Psoas muscle (tissue), 8 donors: ENCODE results near the gene ST3GAL5. TPM values are rescaled to one million over a fixed set of nuclear protein-coding genes. Genes with fewer than 3 reads are reported as not detected.

Experiments
- ATAC-seq, 4 donors: fragments of 200-7000 bp; cut with Tn5 transposase; one replicate each; pipeline ENCODE4 v1.9.1; 2020; ENCODE audit warnings: moderate library complexity in 3 of 4, mild to moderate bottlenecking in 2 of 4
- DNase-seq, 2 donors: peaks; one replicate each; pipeline ENCODE4 v3.0.0-alpha.2; 2020
- H3K27ac ChIP-seq: fragments of 200-600 bp; one replicate; pipeline ENCODE4 v1.8.0; 2022
- H3K27me3 ChIP-seq, 3 donors: fragments of 200-600 bp in 1 of 3; one replicate each; pipeline versions ENCODE4 v1.6.1 to v1.8.0; 2013 to 2022; ENCODE audit warnings: low read length in 2 of 3, mild to moderate bottlenecking in 2 of 3, moderate library complexity in 1 of 3; ENCODE audit not compliant: insufficient read depth in 3 of 3
- H3K36me3 ChIP-seq, 2 donors: fragments of 200-600 bp in 1 of 2; one replicate each; pipeline versions ENCODE4 v1.6.1 to v1.8.0; 2013 to 2022; ENCODE audit warnings: low read depth in 1 of 2, mild to moderate bottlenecking in 1 of 2, moderate library complexity in 1 of 2; ENCODE audit not compliant: insufficient read depth in 1 of 2
- H3K4me1 ChIP-seq: fragments of 200-600 bp; one replicate; pipeline ENCODE4 v1.8.0; 2022
- H3K4me3 ChIP-seq: fragments of 200-600 bp; one replicate; pipeline ENCODE4 v1.8.0; 2022; ENCODE audit warnings: mild to moderate bottlenecking
- H3K9me3 ChIP-seq: fragments of 200-600 bp; one replicate; pipeline ENCODE4 v1.8.0; 2022
- WGBS, 3 donors: extraction: QIAGEN DNeasy Blood & Tissue Kit; methylation state at CpG; one replicate each; pipeline versions ENCODE4 v1.1.6 to v1.1.7; 2013; 5-methylcytosine and 5-hydroxymethylcytosine counted together
- intact Hi-C, 2 donors: fragments of 100-400 bp; cut with DNase I; formaldehyde crosslinking; loops; one replicate each; pipeline versions ENCODE4 v1.11.0 to v1.14.2; 2022
- polyA plus RNA-seq, 3 donors: library from polyadenylated mRNA; stranded (reverse); fragments of 200-250 nt; gene quantifications; one replicate each; pipeline ENCODE4 v1.2.3, GENCODE V29; 2013
- total RNA-seq, 4 donors: library from RNA; stranded (reverse); fragmentation: NEBNext Ultra II Directional in 2 of 4; extraction: Animal tissue kit (Norgen Biotek cat#: 25700) in 2 of 4; gene quantifications; one replicate each; pipeline versions ENCODE4 v1.2.1 to v1.2.4, GENCODE V29; 2021 to 2023
- TF ChIP-seq, protein P1 (sequence below): fragments of 200-600 bp; IDR thresholded peaks from one replicate; pipeline ENCODE4 v1.8.0; 2022; ENCODE audit warnings: antibody characterized with exemption
- donor health status: healthy with polysubstance abuse.
- donor health status: DM: no; HTN: no; CAD: no; lungs with moderate emphysema.
- donor health status: Bipolar disorder and iron deficiency.
- donor health status: healthy.
- donor health status: DM: yes; HTN: yes; CAD: no.
- donor health status: DM: no; HTN: no; CAD: no.
- donor health status: DM: no; HTN: no; CAD: no.
- donor health status: DM: yes; HTN: yes; CAD: no.

The ST3GAL5 gene
- total and polyA plus RNA-seq, 7 donors: 7.9 to 35.6 (median 14.7) TPM

DNA sequence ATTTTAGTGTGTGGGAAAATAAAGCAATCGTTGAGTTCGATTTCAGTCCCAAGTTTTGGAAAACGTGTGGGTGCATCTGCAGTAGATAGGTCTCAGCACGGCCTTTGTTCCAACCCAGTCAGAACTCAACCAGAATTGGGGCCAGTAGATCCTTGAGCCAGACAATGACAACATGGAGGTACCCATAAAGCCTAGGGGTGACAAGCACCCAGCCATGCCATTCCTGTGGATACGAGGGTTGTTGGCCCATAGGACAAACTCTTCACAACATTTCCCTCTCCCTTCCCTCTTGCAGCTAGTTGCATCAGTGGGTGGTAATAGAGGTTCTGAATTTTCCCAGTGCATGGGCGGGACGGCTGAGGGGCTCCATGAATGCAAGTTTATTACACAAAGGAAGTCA, 60.1 kb downstream of the ST3GAL5 start:
- ATAC-seq: no peak
- Histone ChIP-seq H3K4me1 (peaks cover 3% of the 10 kb centered on the region), H3K36me3 (no peaks in the 10 kb centered on the region), H3K27me3 (no peaks in the 10 kb centered on the region), H3K9me3 (no peaks in the 10 kb centered on the region), H3K27ac (no peak overlapping the region), H3K4me3 (no peak overlapping the region)
- TF ChIP-seq, protein P1, sequence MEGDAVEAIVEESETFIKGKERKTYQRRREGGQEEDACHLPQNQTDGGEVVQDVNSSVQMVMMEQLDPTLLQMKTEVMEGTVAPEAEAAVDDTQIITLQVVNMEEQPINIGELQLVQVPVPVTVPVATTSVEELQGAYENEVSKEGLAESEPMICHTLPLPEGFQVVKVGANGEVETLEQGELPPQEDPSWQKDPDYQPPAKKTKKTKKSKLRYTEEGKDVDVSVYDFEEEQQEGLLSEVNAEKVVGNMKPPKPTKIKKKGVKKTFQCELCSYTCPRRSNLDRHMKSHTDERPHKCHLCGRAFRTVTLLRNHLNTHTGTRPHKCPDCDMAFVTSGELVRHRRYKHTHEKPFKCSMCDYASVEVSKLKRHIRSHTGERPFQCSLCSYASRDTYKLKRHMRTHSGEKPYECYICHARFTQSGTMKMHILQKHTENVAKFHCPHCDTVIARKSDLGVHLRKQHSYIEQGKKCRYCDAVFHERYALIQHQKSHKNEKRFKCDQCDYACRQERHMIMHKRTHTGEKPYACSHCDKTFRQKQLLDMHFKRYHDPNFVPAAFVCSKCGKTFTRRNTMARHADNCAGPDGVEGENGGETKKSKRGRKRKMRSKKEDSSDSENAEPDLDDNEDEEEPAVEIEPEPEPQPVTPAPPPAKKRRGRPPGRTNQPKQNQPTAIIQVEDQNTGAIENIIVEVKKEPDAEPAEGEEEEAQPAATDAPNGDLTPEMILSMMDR: no peak
- WGBS, 3 donors: 81 to 94% (median 83%) methylated on average over 7 of the region's 7 CpGs
- no peak for DNase-seq
- intact Hi-C loops: loop anchor here (5.0 kb wide), 1 partner anchor 59 kb away; the partner anchor contains the start of gene ST3GAL5 (in 2 of the 2)

DNA sequence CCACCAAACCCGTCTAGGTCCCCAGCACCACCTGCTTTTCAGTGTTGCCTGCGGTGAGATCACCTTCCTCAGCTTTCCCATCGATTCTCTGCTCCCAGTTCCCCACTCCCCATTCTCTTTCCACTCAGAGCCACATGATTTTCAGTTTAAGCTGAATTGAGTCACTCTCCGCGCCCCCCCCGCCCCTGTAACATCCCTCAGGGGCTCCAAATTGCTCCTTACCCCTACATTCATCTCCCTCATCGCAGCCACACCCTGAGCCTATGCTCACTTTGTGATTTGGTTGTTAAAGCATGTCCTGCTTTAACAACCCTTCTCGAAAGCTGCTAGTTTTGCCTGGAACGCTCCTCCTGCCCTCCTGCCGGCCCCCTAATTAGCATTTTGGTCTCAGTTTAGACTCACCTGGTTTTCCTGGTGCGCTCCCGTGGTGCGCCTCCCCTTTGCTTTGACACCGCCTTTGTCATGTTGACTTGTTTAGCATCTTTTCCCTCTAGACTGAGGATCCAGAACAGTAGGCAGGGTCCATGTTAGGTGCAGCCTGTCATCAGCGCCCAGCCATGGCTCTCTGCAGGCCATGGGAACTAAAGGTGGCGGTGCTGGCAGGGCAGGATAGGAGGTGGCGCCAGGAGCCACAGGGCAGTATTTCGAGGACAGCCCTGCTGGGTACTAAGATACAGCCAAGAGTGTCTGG, 60.8 kb downstream of the ST3GAL5 start:
- H3K9me3 ChIP-seq: no peaks in the 10 kb centered on the region
- intact Hi-C loops: loop anchor here (1.0 to 5.0 kb wide), 3 partner anchors 59 to 252 kb away; partner anchors contain the start of gene ST3GAL5 (in 2 of the 2)
- H3K27ac ChIP-seq: no peak overlapping the region
- peaks cover 3% of the 10 kb centered on the region for H3K4me1 ChIP-seq
- TF ChIP-seq, protein P1: no peak
- no peaks in the 10 kb centered on the region for H3K27me3 ChIP-seq
- DNase-seq (no peak), ATAC-seq (peak in 2 of 4 donors; percentile 28 to 36)
- H3K36me3 ChIP-seq: no peaks in the 10 kb centered on the region
- H3K4me3 ChIP-seq: peak overlapping the region; percentile 42
- 70 to 80% (median 73%) methylated on average over 18 of the region's 18 CpGs for WGBS, 3 donors

DNA sequence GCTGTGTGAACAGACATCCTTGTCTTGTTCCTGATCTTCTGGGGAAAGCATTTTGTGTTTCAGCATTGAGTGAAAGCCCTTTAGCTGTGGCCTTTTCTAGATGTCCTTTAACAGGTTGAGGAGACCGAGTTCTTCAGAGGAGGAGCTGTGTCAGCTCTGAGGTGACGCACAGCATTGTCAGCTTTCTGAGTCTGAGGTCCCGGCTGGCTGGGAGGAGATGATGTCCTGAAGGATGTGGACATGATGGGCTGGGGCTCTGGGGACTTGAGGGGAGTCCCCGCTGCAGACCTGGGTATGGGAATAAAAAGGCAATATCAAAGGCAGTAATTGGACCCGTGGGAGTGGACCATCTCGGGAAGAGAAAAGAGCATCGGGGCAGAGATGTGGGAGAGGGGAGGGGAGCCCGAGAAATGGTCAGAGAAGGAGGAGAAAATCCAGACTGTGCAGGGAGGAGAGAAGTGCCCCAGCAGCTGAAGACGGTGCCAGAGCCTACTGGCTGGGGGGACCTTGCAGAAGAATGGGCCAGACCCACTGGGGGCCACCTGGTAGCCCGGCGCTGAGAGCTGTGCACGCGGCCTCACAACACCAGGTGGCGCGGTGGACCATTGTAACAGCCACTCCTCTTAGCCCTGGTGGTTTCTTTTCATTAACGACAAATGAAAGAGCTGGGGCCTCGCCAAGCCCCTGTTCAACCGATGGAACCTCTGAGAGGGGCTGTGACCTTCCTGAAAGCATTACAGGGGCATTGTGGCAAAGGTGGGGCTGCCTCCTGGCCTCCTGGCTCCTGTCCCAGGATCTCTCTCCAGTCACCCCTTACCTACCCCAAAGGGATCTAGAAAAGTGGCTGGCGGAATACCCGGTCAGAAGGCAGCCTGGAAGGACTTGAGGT, 61.6 kb downstream of the ST3GAL5 start:
- Histone ChIP-seq H3K9me3 (no peaks in the 10 kb centered on the region), H3K27ac (no peak overlapping the region), H3K27me3 (no peaks in the 10 kb centered on the region), H3K4me1 (peaks cover 3% of the 10 kb centered on the region), H3K4me3 (peak overlapping the region; percentile 42), H3K36me3 (no peaks in the 10 kb centered on the region)
- ATAC-seq (peak; percentile 92 to 98 (median 92)), DNase-seq (peak; percentile 79 to 88)
- TF ChIP-seq, protein P1: peak; percentile 96
- intact Hi-C loops: loop anchor here (1.0 to 5.0 kb wide), 3 partner anchors 60 to 253 kb away; partner anchors contain the start of gene ST3GAL5 (in 2 of the 2)
- 19 to 22% (median 22%) methylated on average over 17 to 20 of the region's 20 CpGs for WGBS, 3 donors

DNA sequence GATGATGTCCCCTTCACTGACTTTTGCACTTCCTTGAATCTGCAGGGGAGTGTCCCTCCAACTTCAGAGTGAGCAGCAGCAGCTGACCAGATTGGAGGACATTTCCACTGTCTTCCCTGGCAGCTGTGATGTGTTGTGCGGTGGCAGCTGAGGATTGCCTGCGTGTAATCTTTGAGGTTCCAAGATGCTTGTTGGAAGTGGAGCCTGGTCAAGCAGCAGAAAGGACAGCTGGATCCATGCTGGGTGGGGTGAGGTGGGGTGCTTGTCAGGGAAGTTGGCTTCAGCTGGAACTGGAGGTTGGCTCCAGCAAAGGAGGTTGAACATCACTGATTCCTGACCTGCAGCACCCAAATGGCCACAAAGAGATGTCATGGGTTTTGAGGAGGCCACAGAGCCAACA, 64.8 kb downstream of the ST3GAL5 start:
- no peak for DNase-seq
- no peak for ATAC-seq
- intact Hi-C loops: no loop called here

More for the DNA sequence above, 64.8 kb downstream of the ST3GAL5 start:
- Histone ChIP-seq H3K27me3 (no peaks in the 10 kb centered on the region), H3K36me3 (no peaks in the 10 kb centered on the region), H3K4me1 (peaks cover 3% of the 10 kb centered on the region), H3K27ac (no peak overlapping the region), H3K9me3 (no peaks in the 10 kb centered on the region), H3K4me3 (no peak overlapping the region)
- WGBS, 3 donors: 33 to 53% (median 52%) methylated on average over 2 of the region's 2 CpGs
- TF ChIP-seq, protein P1: no peak
